ENCODE measurements around the gene ARHGEF33. TPM values are rescaled to one million over a fixed set of nuclear protein-coding genes. Genes with fewer than 3 reads are reported as not detected.

The ARHGEF33 gene
- total and polyA plus RNA-seq, 2 donors from 2014 or later, result 2.3 to 2.4 TPM

GRCh38 chr2:38951766-38952165 is 62.1 kb downstream of the ARHGEF33 start:
- Histone ChIP-seq H3K27me3 (ENCODE audit: control insufficient read depth, insufficient read depth, low read length) (no peaks in the 10 kb centered on the region), H3K27ac (ENCODE audit: low read depth in 2 of 2, low read length in 2 of 2) (no peak overlapping the region), H3K9me3 (ENCODE audit: control insufficient read depth in 2 of 3, insufficient read depth in 1 of 3, low read length in 3 of 3) (no peaks in the 10 kb centered on the region), H3K36me3 (ENCODE audit: control insufficient read depth in 2 of 3, insufficient read depth in 3 of 3, low read length in 3 of 3) (no peaks in the 10 kb centered on the region), H3K4me3 (ENCODE audit: low read length in 3 of 3) (no peak overlapping the region), H3K9ac (ENCODE audit: low read length in 3 of 3) (no peak overlapping the region), H3K4me1 (ENCODE audit: control insufficient read depth in 2 of 3, insufficient read depth in 2 of 3, low read depth in 1 of 3, low read length in 3 of 3) (no peaks in the 10 kb centered on the region)
- no peak for TF ChIP-seq CTCF (IDR thresholded peaks at IDR 0.05; ENCODE audit: borderline replicate concordance, extremely low read depth, insufficient read depth)
- no peak for FAIRE-seq
- intact Hi-C loops (cut with DNase I), result no loop called here
- DNase-seq, result no peak

GRCh38 chr2:38957972-38958371 is 68.3 kb downstream of the ARHGEF33 start:
- H3K9me3 ChIP-seq (ENCODE audit: control insufficient read depth in 2 of 3, insufficient read depth in 1 of 3, low read length in 3 of 3), result peaks cover 0 to 1% (median 0%) of the 10 kb centered on the region in 3 donors
- TF ChIP-seq CTCF (IDR thresholded peaks at IDR 0.05; ENCODE audit: borderline replicate concordance, extremely low read depth, insufficient read depth), result no peak
- FAIRE-seq, result no peak
- no peak overlapping the region for H3K9ac ChIP-seq (ENCODE audit: low read length in 3 of 3)
- peaks cover 0 to 6% (median 0%) of the 10 kb centered on the region in 3 donors for H3K4me1 ChIP-seq (ENCODE audit: control insufficient read depth in 2 of 3, insufficient read depth in 2 of 3, low read depth in 1 of 3, low read length in 3 of 3)
- no peak for DNase-seq
- no peaks in the 10 kb centered on the region for H3K27me3 ChIP-seq (ENCODE audit: control insufficient read depth, insufficient read depth, low read length)
- H3K36me3 ChIP-seq (ENCODE audit: control insufficient read depth in 2 of 3, insufficient read depth in 3 of 3, low read length in 3 of 3), result no peaks in the 10 kb centered on the region
- no peak overlapping the region for H3K4me3 ChIP-seq (ENCODE audit: low read length in 3 of 3)
- intact Hi-C loops (cut with DNase I), result no loop called here
- H3K27ac ChIP-seq (ENCODE audit: low read depth in 2 of 2, low read length in 2 of 2), result no peak overlapping the region

- no peak for TF ChIP-seq CTCF (IDR thresholded peaks at IDR 0.05; ENCODE audit: borderline replicate concordance, extremely low read depth, insufficient read depth)
- FAIRE-seq, result no peak
Measured at GRCh38 chr2:38959466-38959865, 69.8 kb downstream of the ARHGEF33 start.

More at GRCh38 chr2:38959466-38959865, 69.8 kb downstream of the ARHGEF33 start:
- intact Hi-C loops (cut with DNase I), result no loop called here
- Histone ChIP-seq H3K4me3 (ENCODE audit: low read length in 3 of 3) (peak overlapping the region in 1 of 3 donors; percentile 55), H3K27me3 (ENCODE audit: control insufficient read depth, insufficient read depth, low read length) (no peaks in the 10 kb centered on the region), H3K9ac (ENCODE audit: low read length in 3 of 3) (no peak overlapping the region), H3K9me3 (ENCODE audit: control insufficient read depth in 2 of 3, insufficient read depth in 1 of 3, low read length in 3 of 3) (peaks cover 0 to 1% (median 0%) of the 10 kb centered on the region in 3 donors), H3K27ac (ENCODE audit: low read depth in 2 of 2, low read length in 2 of 2) (no peak overlapping the region), H3K4me1 (ENCODE audit: control insufficient read depth in 2 of 3, insufficient read depth in 2 of 3, low read depth in 1 of 3, low read length in 3 of 3) (peaks cover 0 to 6% (median 0%) of the 10 kb centered on the region in 3 donors), H3K36me3 (ENCODE audit: control insufficient read depth in 2 of 3, insufficient read depth in 3 of 3, low read length in 3 of 3) (no peaks in the 10 kb centered on the region)
- DNase-seq, result peak in 1 of 5 donors; percentile 51
